ENCODE results near the gene NRXN2. TPM values are rescaled to one million over a fixed set of nuclear protein-coding genes. Genes with fewer than 3 reads are reported as not detected.
A peak's percentile ranks its signal among the peaks of the same experiment; 100 is the strongest.

NRXN2 gene
- 0.06 TPM for polyA plus RNA-seq (2013, experiment 1 of 2)
- polyA plus RNA-seq (2013, experiment 2 of 2) = 0.15 TPM

DNA sequence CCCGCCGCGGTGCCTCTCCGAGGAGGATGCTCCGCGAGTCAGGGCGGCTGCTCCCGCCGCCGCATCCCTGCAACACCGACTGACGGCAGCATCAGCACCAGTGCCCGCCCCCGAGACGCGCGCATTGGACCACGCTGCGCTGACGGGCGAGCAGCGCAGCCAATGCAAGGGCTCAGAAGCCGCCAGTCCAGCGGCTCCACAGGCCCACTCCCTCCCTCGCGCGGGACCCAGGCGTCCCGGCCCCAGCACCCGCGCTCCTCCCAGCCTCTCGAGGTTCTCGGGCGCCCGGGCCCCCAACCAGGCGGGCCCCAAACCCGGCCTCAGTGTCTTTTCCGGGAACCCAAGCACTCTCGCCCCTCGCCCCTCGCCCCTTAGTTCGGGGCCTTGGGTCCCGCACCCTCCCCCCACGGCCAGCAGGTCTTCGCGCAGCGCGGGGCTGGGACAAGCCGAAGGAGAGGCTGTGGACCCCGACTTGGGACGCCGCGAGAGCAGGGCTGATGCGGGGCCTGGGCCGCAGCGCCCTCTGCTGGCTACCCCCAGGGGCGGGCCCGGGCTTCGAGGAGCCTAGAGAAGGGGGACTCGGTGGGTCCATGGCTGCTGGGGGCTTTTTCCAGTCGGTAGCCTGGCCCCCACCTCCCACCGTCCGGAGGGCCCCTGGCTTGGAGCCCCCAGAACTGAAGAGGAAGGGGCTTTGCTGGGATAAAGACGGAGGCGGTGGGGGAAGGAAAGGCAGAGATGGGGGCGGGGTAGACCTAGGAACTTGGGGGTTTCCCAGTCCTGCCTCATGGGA is at the start of gene NRXN2:
NRXN2 (minus strand) TSS at position 81 of the 790 bp plus-strand sequence. CDS start 9,498 bp downstream, outside the sequence.
- Histone ChIP-seq H3K18ac (ENCODE audit: low read depth in 1 of 2, low read length in 2 of 2) (peak within 1 kb of the TSS; percentile 76 to 77), H2BK15ac (ENCODE audit: low read depth, poor library complexity, severe bottlenecking) (peak within 1 kb of the TSS; percentile 57)

DNA sequence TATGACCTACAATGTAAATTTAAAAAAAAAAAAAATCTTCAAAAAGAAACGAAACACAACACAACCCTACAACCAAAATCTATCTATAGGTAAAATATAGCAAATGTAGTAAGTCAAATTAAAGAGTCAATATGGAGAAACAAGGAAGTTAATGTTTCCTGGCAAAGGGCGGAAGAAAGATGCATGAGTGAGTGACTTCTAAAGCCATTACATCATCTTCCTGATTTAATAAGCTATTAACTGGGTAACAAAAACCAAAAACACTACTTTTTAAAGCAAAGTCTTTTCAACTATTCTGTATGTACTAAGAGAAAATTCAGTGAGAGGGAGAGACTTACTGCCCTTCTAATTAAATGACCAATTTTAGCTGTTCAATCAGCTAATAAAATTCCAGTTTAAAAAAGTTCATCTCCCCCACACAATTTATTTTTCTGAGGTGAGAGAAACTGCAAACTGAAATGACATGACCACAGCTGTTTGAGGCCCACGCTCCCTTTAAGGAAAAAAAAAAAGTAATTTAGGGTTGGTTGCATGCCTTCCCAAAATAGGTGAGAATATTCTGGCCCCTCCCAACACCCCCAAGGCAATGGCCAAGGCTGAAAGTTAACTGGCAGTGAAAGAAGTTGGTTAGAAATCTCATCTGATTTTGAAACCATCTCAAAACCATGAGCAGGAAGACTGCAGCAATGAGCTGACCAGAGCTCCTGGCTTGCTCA is 49.5 kb upstream of the NRXN2 start:
- peak overlapping the region; percentile 65 for H3K27ac ChIP-seq (ENCODE audit: low read length, poor library complexity, severe bottlenecking)
- H3K27me3 ChIP-seq (ENCODE audit: control insufficient read depth in 1 of 2, insufficient read depth in 1 of 2, low read length in 2 of 2) = no peaks in the 10 kb centered on the region
- no peak overlapping the region for H2BK15ac ChIP-seq (ENCODE audit: low read depth, poor library complexity, severe bottlenecking)
- peaks cover 5% of the 10 kb centered on the region for H3K4me1 ChIP-seq (ENCODE audit: control insufficient read depth, insufficient read depth, low read depth, low read length)
- DNase-seq = no peak
- no peak overlapping the region for H4K8ac ChIP-seq (ENCODE audit: low read length)
- H2BK120ac ChIP-seq (ENCODE audit: low read depth, low read length) = no peak overlapping the region
- no peak overlapping the region for H2BK12ac ChIP-seq (ENCODE audit: low read length in 2 of 2)
- no peak overlapping the region for H3K18ac ChIP-seq (ENCODE audit: low read depth in 1 of 2, low read length in 2 of 2)
- no peaks in the 10 kb centered on the region for H3K9me3 ChIP-seq (ENCODE audit: control insufficient read depth, low read length)
- peak overlapping the region; percentile 17 for H3K9ac ChIP-seq (ENCODE audit: low read length)
- H3K23ac ChIP-seq (ENCODE audit: low read length in 2 of 2) = no peak overlapping the region
- H3K79me1 ChIP-seq (replicated peaks; ENCODE audit: low read length, poor library complexity, severe bottlenecking) = peaks cover 25% of the 10 kb centered on the region
- H3K4ac ChIP-seq (ENCODE audit: low read depth in 1 of 2, low read length in 2 of 2) = no peak overlapping the region
- H3K4me3 ChIP-seq (ENCODE audit: insufficient read depth in 1 of 2, low read depth in 1 of 2, low read length in 2 of 2) = no peak overlapping the region
- 80% methylated on average over 1 of the region's 3 CpGs for WGBS
- no peak overlapping the region for H4K91ac ChIP-seq (ENCODE audit: low read length)
- H2AK5ac ChIP-seq (ENCODE audit: low read length, severe bottlenecking) = no peak overlapping the region
- no peak overlapping the region for H2BK5ac ChIP-seq (ENCODE audit: low read depth, low read length, poor library complexity, severe bottlenecking)
- no peak overlapping the region for H2AFZ ChIP-seq (ENCODE audit: low read depth, low read length)
- H3K4me2 ChIP-seq (ENCODE audit: low read length, poor library complexity, severe bottlenecking) = no peak overlapping the region
- no peak overlapping the region for H3K14ac ChIP-seq (ENCODE audit: low read length in 2 of 2)
- peaks cover 52 to 94% of the 10 kb centered on the region in 2 experiments for H3K36me3 ChIP-seq (ENCODE audit: control insufficient read depth in 1 of 2, insufficient read depth in 2 of 2, low read depth in 1 of 2, low read length in 2 of 2)

More for the DNA sequence above, at the start of gene NRXN2:
- H3K9ac ChIP-seq (ENCODE audit: low read length) = peak within 1 kb of the TSS; percentile 74
- H3K4me1 ChIP-seq (ENCODE audit: control insufficient read depth, insufficient read depth, low read depth, low read length) = peaks cover 11% of the 10 kb centered on the region
- no peak within 1 kb of the TSS for H3K4ac ChIP-seq (ENCODE audit: low read depth in 1 of 2, low read length in 2 of 2)
- H3K36me3 ChIP-seq (ENCODE audit: control insufficient read depth in 1 of 2, insufficient read depth in 2 of 2, low read depth in 1 of 2, low read length in 2 of 2) = no peaks in the 10 kb centered on the region
- peak within 1 kb of the TSS; percentile 52 for H4K91ac ChIP-seq (ENCODE audit: low read length)
- peak; percentile 80 for DNase-seq
- no peaks in the 10 kb centered on the region for H3K9me3 ChIP-seq (ENCODE audit: control insufficient read depth, low read length)
- peak within 1 kb of the TSS; percentile 88 for H4K8ac ChIP-seq (ENCODE audit: low read length)
- H2BK5ac ChIP-seq (ENCODE audit: low read depth, low read length, poor library complexity, severe bottlenecking) = no peak within 1 kb of the TSS
- no peak within 1 kb of the TSS for H2BK12ac ChIP-seq (ENCODE audit: low read length in 2 of 2)
- peak within 1 kb of the TSS in 1 of 2 experiments; percentile 61 for H3K23ac ChIP-seq (ENCODE audit: low read length in 2 of 2)
- H2AK5ac ChIP-seq (ENCODE audit: low read length, severe bottlenecking) = no peak within 1 kb of the TSS
- H3K79me1 ChIP-seq (replicated peaks; ENCODE audit: low read length, poor library complexity, severe bottlenecking) = no peaks in the 10 kb centered on the region
- peak within 1 kb of the TSS in 1 of 2 experiments; percentile 62 for H3K14ac ChIP-seq (ENCODE audit: low read length in 2 of 2)
- no peak within 1 kb of the TSS for H2BK120ac ChIP-seq (ENCODE audit: low read depth, low read length)
- peak within 1 kb of the TSS; percentile 99 for H3K4me2 ChIP-seq (ENCODE audit: low read length, poor library complexity, severe bottlenecking)
- H3K27ac ChIP-seq (ENCODE audit: low read length, poor library complexity, severe bottlenecking) = no peak within 1 kb of the TSS
- H3K27me3 ChIP-seq (ENCODE audit: control insufficient read depth in 1 of 2, insufficient read depth in 1 of 2, low read length in 2 of 2) = peaks cover 75 to 76% of the 10 kb centered on the region in 2 experiments
- peak within 1 kb of the TSS; percentile 61 to 74 for H3K4me3 ChIP-seq (ENCODE audit: insufficient read depth in 1 of 2, low read depth in 1 of 2, low read length in 2 of 2)
- H2AFZ ChIP-seq (ENCODE audit: low read depth, low read length) = peak within 1 kb of the TSS; percentile 99
- WGBS = 3% methylated on average over 55 of the region's 66 CpGs

DNA sequence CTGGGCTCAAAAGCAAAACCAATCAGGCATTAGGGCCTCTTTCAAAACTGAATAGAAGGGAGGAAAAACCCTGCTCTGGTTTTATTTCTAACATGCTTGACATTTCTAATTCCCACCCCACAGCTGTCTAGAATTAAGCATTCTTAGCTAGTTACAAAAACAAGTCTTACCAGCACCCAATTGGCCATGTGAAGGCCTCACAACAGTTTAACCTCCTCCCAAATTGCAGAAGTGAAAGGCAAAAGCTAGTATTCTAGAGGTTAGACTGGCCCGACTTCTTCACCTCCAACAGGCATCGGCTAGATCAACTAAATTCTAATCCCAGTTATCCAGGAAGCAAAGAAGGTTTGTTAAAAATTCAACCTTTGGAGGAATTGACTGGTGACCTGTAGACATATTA is 48.9 kb upstream of the NRXN2 start:
- H2AK5ac ChIP-seq (ENCODE audit: low read length, severe bottlenecking) = no peak overlapping the region
- H2BK12ac ChIP-seq (ENCODE audit: low read length in 2 of 2) = no peak overlapping the region
- H3K4me1 ChIP-seq (ENCODE audit: control insufficient read depth, insufficient read depth, low read depth, low read length) = peaks cover 4% of the 10 kb centered on the region
- no peaks in the 10 kb centered on the region for H3K27me3 ChIP-seq (ENCODE audit: control insufficient read depth in 1 of 2, insufficient read depth in 1 of 2, low read length in 2 of 2)
- no peak overlapping the region for H4K8ac ChIP-seq (ENCODE audit: low read length)
- peak overlapping the region; percentile 25 for H3K9ac ChIP-seq (ENCODE audit: low read length)
- no peak for DNase-seq
- no CpG with 5 or more reads among the region's 2 CpGs for WGBS
- H3K9me3 ChIP-seq (ENCODE audit: control insufficient read depth, low read length) = no peaks in the 10 kb centered on the region
- H2BK5ac ChIP-seq (ENCODE audit: low read depth, low read length, poor library complexity, severe bottlenecking) = no peak overlapping the region
- H3K4ac ChIP-seq (ENCODE audit: low read depth in 1 of 2, low read length in 2 of 2) = no peak overlapping the region
- H3K18ac ChIP-seq (ENCODE audit: low read depth in 1 of 2, low read length in 2 of 2) = no peak overlapping the region
- H3K27ac ChIP-seq (ENCODE audit: low read length, poor library complexity, severe bottlenecking) = peak overlapping the region; percentile 50
- H2AFZ ChIP-seq (ENCODE audit: low read depth, low read length) = no peak overlapping the region
- no peak overlapping the region for H2BK15ac ChIP-seq (ENCODE audit: low read depth, poor library complexity, severe bottlenecking)
- peaks cover 58 to 100% of the 10 kb centered on the region in 2 experiments for H3K36me3 ChIP-seq (ENCODE audit: control insufficient read depth in 1 of 2, insufficient read depth in 2 of 2, low read depth in 1 of 2, low read length in 2 of 2)
- no peak overlapping the region for H3K23ac ChIP-seq (ENCODE audit: low read length in 2 of 2)
- peaks cover 28% of the 10 kb centered on the region for H3K79me1 ChIP-seq (replicated peaks; ENCODE audit: low read length, poor library complexity, severe bottlenecking)
- no peak overlapping the region for H4K91ac ChIP-seq (ENCODE audit: low read length)
- H2BK120ac ChIP-seq (ENCODE audit: low read depth, low read length) = no peak overlapping the region
- H3K14ac ChIP-seq (ENCODE audit: low read length in 2 of 2) = no peak overlapping the region
- H3K4me2 ChIP-seq (ENCODE audit: low read length, poor library complexity, severe bottlenecking) = no peak overlapping the region
- no peak overlapping the region for H3K4me3 ChIP-seq (ENCODE audit: insufficient read depth in 1 of 2, low read depth in 1 of 2, low read length in 2 of 2)

DNA sequence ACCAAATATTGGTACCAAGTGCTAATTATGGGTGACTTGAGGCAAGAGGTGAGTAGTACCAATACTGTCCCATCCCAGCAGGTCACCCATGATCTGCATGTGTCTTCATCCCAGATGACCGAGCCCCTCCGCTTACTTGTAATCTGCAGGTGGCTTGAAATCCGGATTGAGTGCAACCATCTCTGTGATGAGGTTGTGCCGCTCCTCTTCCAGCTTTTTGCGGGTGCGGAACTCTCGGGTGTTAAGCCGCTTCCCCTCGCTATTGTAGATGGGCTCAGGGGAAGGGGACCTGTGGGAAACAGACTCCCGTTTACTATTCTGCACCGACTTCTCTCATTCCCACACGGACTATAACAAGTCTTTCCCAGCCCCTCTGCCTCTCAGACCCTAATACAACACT is 47.1 kb upstream of the NRXN2 start:
- H3K79me1 ChIP-seq (replicated peaks; ENCODE audit: low read length, poor library complexity, severe bottlenecking) = peaks cover 35% of the 10 kb centered on the region
- WGBS = over 99% methylated on average over 10 of the region's 12 CpGs
- H2BK120ac ChIP-seq (ENCODE audit: low read depth, low read length) = no peak overlapping the region

More for the DNA sequence above, 47.1 kb upstream of the NRXN2 start:
- H3K4ac ChIP-seq (ENCODE audit: low read depth in 1 of 2, low read length in 2 of 2) = no peak overlapping the region
- no peak overlapping the region for H2BK12ac ChIP-seq (ENCODE audit: low read length in 2 of 2)
- H2BK15ac ChIP-seq (ENCODE audit: low read depth, poor library complexity, severe bottlenecking) = no peak overlapping the region
- H3K4me3 ChIP-seq (ENCODE audit: insufficient read depth in 1 of 2, low read depth in 1 of 2, low read length in 2 of 2) = no peak overlapping the region
- no peak overlapping the region for H4K8ac ChIP-seq (ENCODE audit: low read length)
- no peak for DNase-seq
- no peak overlapping the region for H3K9ac ChIP-seq (ENCODE audit: low read length)
- H2BK5ac ChIP-seq (ENCODE audit: low read depth, low read length, poor library complexity, severe bottlenecking) = no peak overlapping the region
- no peak overlapping the region for H3K27ac ChIP-seq (ENCODE audit: low read length, poor library complexity, severe bottlenecking)
- H2AFZ ChIP-seq (ENCODE audit: low read depth, low read length) = no peak overlapping the region
- H3K4me2 ChIP-seq (ENCODE audit: low read length, poor library complexity, severe bottlenecking) = no peak overlapping the region
- no peaks in the 10 kb centered on the region for H3K27me3 ChIP-seq (ENCODE audit: control insufficient read depth in 1 of 2, insufficient read depth in 1 of 2, low read length in 2 of 2)
- H2AK5ac ChIP-seq (ENCODE audit: low read length, severe bottlenecking) = no peak overlapping the region
- H3K18ac ChIP-seq (ENCODE audit: low read depth in 1 of 2, low read length in 2 of 2) = no peak overlapping the region
- no peak overlapping the region for H4K91ac ChIP-seq (ENCODE audit: low read length)
- H3K36me3 ChIP-seq (ENCODE audit: control insufficient read depth in 1 of 2, insufficient read depth in 2 of 2, low read depth in 1 of 2, low read length in 2 of 2) = peaks cover 72 to 92% of the 10 kb centered on the region in 2 experiments
- H3K14ac ChIP-seq (ENCODE audit: low read length in 2 of 2) = no peak overlapping the region
- no peaks in the 10 kb centered on the region for H3K9me3 ChIP-seq (ENCODE audit: control insufficient read depth, low read length)
- H3K23ac ChIP-seq (ENCODE audit: low read length in 2 of 2) = no peak overlapping the region
- H3K4me1 ChIP-seq (ENCODE audit: control insufficient read depth, insufficient read depth, low read depth, low read length) = peaks cover 6% of the 10 kb centered on the region

All from mesenchymal stem cell (in vitro differentiated cells and primary cell).